GM19239 (cell line): Measurements from ENCODE around the gene TBL1X.
A peak's percentile ranks its signal among the peaks of the same experiment; 100 is the strongest.

ENCODE experiments used
- DNase-seq: peaks from one replicate; pipeline ENCODE4 v3.0.0; 2011; ENCODE audit warnings: low spot score; ENCODE audit not compliant: insufficient read length
- FAIRE-seq: peaks from 2 replicates; lab custom pipeline; 2011; peaks lifted over from hg19 to GRCh38; lab: Jason Lieb, UNC

TBL1X gene

GRCh38 chrX:9682861-9683260 is 218.0 kb downstream of the TBL1X start:
- no peak for FAIRE-seq
- no peak for DNase-seq

DNA sequence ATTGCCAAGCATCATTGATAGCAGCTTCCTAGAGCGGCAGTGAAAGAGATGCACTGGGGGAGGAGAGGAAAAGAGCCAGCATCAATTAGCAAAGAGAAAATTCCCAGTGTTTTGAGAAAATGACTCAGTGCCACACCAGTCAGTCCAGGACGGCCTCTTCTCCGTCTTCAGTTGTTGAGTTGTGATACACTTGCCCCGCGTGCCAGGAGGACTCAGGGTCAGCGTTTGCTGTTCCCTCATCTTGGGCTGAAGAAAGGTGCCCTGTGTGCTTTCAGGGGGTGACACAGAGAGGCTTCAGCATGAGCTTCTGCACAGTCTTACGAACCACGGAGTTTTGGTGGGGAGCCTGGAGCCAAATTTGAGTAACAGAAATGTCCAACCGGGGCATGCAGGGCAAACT is 218.5 kb downstream of the TBL1X start:
- FAIRE-seq: no peak
- no peak for DNase-seq

DNA sequence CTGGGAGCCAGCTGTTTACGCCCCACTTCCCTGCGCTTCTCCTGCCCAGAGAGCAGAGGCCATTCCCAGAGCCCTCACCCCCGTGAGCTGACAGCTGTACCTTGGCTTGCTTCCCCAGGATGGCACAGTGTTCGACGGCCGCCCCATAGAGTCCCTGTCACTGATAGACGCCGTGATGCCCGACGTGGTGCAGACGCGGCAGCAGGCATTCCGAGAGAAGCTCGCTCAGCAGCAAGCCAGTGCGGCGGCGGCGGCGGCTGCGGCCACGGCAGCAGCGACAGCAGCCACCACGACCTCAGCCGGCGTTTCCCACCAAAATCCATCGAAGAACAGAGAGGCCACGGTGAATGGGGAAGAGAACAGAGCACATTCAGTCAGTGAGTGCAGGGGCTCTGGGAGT is 223.0 kb downstream of the TBL1X start:
- FAIRE-seq (no peak), DNase-seq (no peak)

GRCh38 chrX:9688833-9689232 is 224.0 kb downstream of the TBL1X start:
- FAIRE-seq: no peak
- no peak for DNase-seq

DNA sequence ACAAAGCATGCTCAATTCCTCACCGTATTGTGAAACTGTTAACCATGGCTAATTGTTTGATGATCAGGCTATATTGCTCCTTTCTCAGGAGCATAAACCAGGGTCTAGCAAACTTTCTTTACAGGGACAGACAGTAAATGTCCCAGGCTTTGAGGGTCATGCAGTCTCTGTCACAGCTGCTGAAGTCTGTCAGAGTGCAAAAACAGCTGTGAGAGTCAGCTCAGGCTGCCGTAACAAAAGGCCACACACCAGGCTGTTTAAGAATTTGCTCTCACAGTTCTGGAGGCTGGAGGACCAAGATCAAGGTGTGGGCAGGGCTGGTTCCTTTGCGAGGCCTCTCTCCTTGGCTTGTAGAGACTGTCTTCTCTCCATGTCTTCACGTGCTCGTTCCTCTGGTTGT is 225.2 kb downstream of the TBL1X start:
- FAIRE-seq: no peak

DNA sequence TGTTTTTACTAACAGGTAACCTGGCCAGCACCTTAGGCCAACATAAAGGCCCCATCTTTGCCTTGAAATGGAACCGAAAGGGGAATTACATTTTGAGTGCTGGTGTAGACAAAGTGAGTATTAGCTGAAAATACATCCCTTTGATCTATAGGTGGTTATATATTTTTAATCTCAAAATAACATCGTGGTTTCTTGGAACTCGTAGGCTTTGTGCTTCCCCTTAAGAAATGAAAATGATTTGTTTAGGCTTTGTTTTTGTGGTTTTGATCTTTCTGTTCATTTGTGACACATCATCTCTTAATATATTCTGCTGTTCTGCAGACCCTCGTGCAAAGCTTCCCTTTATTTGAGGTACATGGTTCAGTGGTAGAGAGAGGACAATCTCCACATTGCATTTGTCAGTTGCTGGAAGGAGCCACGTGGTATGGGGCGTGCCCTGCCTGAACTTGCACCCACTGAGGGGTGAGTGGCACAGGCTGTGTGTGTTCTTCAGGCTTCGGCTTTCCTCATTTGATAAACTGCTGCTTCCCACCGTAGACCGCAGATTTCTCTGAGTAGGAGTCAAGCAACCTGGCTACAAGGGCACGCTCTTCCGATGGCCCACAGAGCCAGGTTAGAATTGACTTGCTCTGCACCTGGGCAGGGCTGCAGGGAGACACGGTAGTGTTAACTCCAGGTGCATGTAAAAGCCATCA is 228.6 kb downstream of the TBL1X start:
- DNase-seq (no peak), FAIRE-seq (no peak)

More for the DNA sequence above, 225.2 kb downstream of the TBL1X start:
- no peak for DNase-seq

- no peak for DNase-seq
Observed at GRCh38 chrX:9698576-9698975, 233.7 kb downstream of the TBL1X start.

DNA sequence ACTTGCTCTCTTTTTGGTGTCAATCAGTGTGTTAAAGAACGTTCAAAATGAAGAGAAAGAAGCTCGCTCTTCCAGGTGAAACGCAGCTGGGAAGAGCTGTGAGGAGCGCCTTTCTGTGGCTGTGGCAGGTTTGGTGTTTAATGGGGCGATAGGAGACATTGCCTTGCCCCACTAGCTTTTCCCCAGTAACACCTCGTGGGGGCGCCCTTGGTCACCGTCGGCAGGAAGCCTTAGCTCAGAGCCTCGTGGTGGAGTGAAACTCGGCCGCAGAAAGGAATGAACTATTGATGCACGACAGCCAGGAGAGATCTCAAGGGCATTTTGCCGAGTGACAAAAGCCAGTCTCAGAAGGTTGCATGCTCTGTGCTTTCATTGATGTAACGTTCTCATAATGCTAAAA is 235.7 kb downstream of the TBL1X start:
- DNase-seq (no peak), FAIRE-seq (no peak)

More at GRCh38 chrX:9698576-9698975, 233.7 kb downstream of the TBL1X start:
- no peak for FAIRE-seq

GRCh38 chrX:9701790-9702189 is 236.9 kb downstream of the TBL1X start:
- DNase-seq (no peak), FAIRE-seq (no peak)

GRCh38 chrX:9703406-9703805 is 238.5 kb downstream of the TBL1X start:
- FAIRE-seq (no peak), DNase-seq (no peak)

GRCh38 chrX:9704876-9705465 is 240.1 kb downstream of the TBL1X start:
- DNase-seq: no peak
- no peak for FAIRE-seq

DNA sequence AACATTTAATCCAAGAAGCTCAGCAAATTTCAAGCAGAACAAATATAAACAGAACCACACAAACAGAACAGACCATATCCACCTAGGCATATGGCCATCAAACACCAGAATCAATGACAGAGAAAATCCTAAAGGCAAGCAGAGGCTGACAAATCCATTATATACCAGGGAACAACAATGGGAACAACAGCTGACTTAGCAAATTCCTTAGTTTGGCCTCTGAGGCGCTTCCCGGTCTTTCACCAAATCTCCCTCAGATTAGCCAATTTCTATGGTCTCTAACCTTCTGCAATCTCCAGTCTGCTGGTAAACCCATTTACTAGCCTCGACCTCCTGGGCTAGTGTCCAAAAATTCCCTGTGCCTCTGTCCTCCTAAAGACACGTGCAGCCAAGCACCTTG is 241.6 kb downstream of the TBL1X start:
- DNase-seq (no peak), FAIRE-seq (no peak)

- DNase-seq (no peak), FAIRE-seq (no peak)
Observed at GRCh38 chrX:9707306-9708033, 242.6 kb downstream of the TBL1X start.

- DNase-seq (no peak), FAIRE-seq (no peak)
Observed at GRCh38 chrX:9708086-9708485, 243.2 kb downstream of the TBL1X start.

GRCh38 chrX:9708923-9709553 is 244.2 kb downstream of the TBL1X start:
- peak; percentile 92 for FAIRE-seq

DNA sequence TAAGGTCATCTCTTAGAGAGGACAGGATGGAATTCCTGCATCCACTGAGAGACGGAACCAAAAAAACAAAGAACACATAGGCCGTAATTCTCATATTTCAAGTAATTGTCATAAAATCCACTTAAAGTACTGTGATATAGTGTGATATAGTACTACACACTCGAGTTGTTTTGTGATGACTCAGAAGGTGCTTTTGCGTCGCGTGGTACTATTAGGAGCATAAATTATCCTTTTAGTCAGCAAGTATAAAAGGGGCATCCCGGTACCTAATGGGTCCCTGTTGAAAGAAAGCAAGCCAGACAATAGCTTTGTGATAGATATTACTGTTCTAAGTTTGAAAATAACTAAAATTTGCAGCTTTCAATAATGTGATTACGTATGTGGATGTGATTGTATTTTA is 245.5 kb downstream of the TBL1X start:
- DNase-seq (no peak), FAIRE-seq (no peak)

More at GRCh38 chrX:9708923-9709553, 244.2 kb downstream of the TBL1X start:
- peak; percentile 63 for DNase-seq

DNA sequence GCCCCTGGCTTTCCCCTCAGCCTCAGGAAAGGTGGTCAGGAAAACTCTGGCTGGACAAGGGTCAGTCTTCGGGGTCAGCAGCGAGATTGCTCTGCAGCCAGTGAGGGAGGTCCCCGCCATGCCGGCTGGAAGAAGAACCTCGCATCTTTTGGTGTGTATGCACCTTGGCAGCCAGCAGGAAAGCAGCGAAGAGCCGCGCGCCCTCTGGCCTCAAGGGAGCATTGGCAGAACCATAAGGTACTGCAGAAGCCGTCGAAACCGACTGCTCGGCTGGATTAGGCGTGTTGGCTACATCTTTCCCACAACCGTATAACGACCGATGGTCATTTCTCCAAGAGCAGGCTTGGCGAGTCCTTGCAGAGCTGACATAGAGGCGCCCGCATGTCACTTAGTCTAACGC is 252.5 kb downstream of the TBL1X start:
- no peak for FAIRE-seq
- DNase-seq: no peak

DNA sequence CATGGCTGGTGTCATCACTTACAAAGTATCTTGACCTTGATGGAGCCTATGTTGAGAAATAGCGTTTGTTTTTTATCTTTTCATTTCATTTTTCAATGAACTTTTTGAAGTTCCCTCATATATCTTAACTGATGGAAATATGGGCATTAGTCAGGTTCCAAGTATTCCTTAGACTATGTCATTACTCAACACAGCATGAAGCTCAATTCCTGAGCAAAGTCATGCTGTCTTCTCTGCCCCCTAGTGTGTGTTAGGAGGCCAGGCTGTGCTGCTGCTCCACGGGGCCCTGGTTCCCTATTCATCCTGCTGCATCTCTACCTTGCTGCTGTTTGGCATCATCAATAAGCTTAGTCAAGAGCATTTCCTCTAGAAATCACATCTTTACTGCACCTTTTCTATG is 259.9 kb downstream of the TBL1X start:
- DNase-seq (no peak), FAIRE-seq (no peak)

DNA sequence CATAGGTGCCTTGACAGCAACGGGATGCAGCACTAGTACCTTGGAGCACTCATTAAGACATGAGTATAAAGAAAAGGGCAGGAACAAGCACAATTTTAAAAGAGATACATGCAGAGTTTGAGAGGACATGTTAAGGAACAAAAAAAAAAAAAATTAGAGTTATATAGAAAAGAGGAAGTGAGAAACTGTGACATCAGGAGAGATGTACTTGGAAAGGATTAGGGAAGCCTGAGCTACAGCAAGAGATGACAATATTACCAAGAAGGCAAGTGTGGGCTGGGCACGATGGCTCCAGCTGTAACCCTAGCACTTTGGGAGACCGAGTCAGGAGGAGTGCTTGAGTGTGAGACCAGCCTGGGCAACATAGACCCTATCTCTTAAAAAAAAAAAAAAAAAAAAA is 263.4 kb downstream of the TBL1X start:
- no peak for FAIRE-seq
- DNase-seq: no peak

GRCh38 chrX:9729171-9729885 is 264.5 kb downstream of the TBL1X start:
- DNase-seq: no peak
- FAIRE-seq: peak; percentile 37
